GM12878 (cell line): Measurements from ENCODE around the gene NDOR1. TPM values are rescaled to one million over a fixed set of nuclear protein-coding genes. Genes with fewer than 3 reads are reported as not detected.

ENCODE experiments used
- BHLHE40 ChIP-seq, 2 experiments: fragments of 450-650 bp in 1 of 2; IDR thresholded peaks; 2 replicates each; pipeline ENCODE4 v1.6.1; 2011 to 2017; ENCODE audit warnings: low read depth in 2 of 2, borderline replicate concordance in 1 of 2, improper control_type of control experiment in 1 of 2, low read length in 1 of 2, mild to moderate bottlenecking in 1 of 2
- CBX3 ChIP-seq: fragments of 200-600 bp; sonication (generic); IDR thresholded peaks from 2 replicates; pipeline ENCODE4 v1.6.1; 2016; ENCODE audit warnings: low read depth, borderline replicate concordance
- ESRRA ChIP-seq: IDR thresholded peaks from 2 replicates; pipeline ENCODE4 v1.6.1; 2012; ENCODE audit warnings: mild to moderate bottlenecking, low read length, improper control_type of control experiment
- IRF4 ChIP-seq: IDR thresholded peaks from 2 replicates; pipeline ENCODE4 v1.6.1; 2011; ENCODE audit warnings: low read depth, low read length
- LARP7 ChIP-seq: fragments of 450-650 bp; IDR thresholded peaks from 2 replicates; pipeline ENCODE4 v1.6.1; 2017; ENCODE audit warnings: mild to moderate bottlenecking
- NR2F1 ChIP-seq: fragments of 450-650 bp; conservative IDR thresholded peaks from 2 replicates; pipeline ENCODE4 v1.6.1; 2017; ENCODE audit warnings: mild to moderate bottlenecking
- POU2F2 ChIP-seq: IDR thresholded peaks from 3 replicates; pipeline ENCODE4 v1.6.1; 2011; ENCODE audit warnings: low read depth, mild to moderate bottlenecking, low read length, borderline replicate concordance
- RUNX3 ChIP-seq: IDR thresholded peaks from 2 replicates; pipeline ENCODE4 v1.6.1; 2012; ENCODE audit warnings: low read length, inconsistent platforms
- TARDBP ChIP-seq: IDR thresholded peaks from 2 replicates; pipeline ENCODE4 v1.6.1; 2016; ENCODE audit warnings: borderline replicate concordance
- TBL1XR1 ChIP-seq: IDR thresholded peaks from 2 replicates; pipeline ENCODE4 v1.6.1; 2012; ENCODE audit warnings: low read depth, low read length, improper control_type of control experiment
- TCF3 ChIP-seq: IDR thresholded peaks from 2 replicates; pipeline ENCODE4 v1.6.1; 2012; ENCODE audit warnings: low read depth, mild to moderate bottlenecking, low read length, borderline replicate concordance; ENCODE audit not compliant: insufficient read depth
- ZNF207 ChIP-seq: fragments of 450-650 bp; IDR thresholded peaks from 2 replicates; pipeline ENCODE4 v1.6.1; 2014; ENCODE audit warnings: antibody characterized with exemption, mild to moderate bottlenecking, borderline replicate concordance
- ZNF622 ChIP-seq: fragments of 450-650 bp; IDR thresholded peaks from 2 replicates; pipeline ENCODE4 v1.6.1; 2017; ENCODE audit warnings: mild to moderate bottlenecking, inconsistent platforms
- ZZZ3 ChIP-seq: IDR thresholded peaks from 2 replicates; pipeline ENCODE4 v1.6.1; 2011; ENCODE audit warnings: low read depth; ENCODE audit not compliant: control insufficient read depth, insufficient read length
- polyA plus RNA-seq, 11 experiments: library from polyadenylated mRNA; depleted of rRNA in 4 of 11; unstranded in 6 of 11; stranded (reverse) in 5 of 11; fragments of >200 nt; fragmentation: Nextera tagmentation in 4 of 11; fragmentation: Illumina TruSeq in 1 of 11; extraction: Ambion mirVana in 4 of 11; extraction: Trizol in 1 of 11; gene quantifications; 1 replicate in 1 of 11; 2 replicates in 10 of 11; pipeline versions ENCODE4 v1.2.1 to v1.2.3, GENCODE V29; 2011 to 2016; ENCODE audit warnings: inconsistent platforms in 2 of 11, missing spikeins in 2 of 11, low read depth in 1 of 11
- total RNA-seq, 4 experiments: library from RNA; depleted of rRNA in 3 of 4; stranded (reverse); fragments of >200 nt in 3 of 4; fragmentation: Illumina TruSeq in 1 of 4; extraction: Trizol in 1 of 4; gene quantifications; 2 replicates each; pipeline versions ENCODE4 v1.2.1 to v1.2.3, GENCODE V29; 2013 to 2021
- TF ChIP-seq, protein P1 (sequence below): fragments of 450-650 bp; IDR thresholded peaks from 2 replicates; pipeline ENCODE4 v1.6.1; 2017; ENCODE audit warnings: mild to moderate bottlenecking, low read depth, inconsistent platforms; ENCODE audit not compliant: poor library complexity, severe bottlenecking
- TF ChIP-seq, protein P2 (sequence below), 3 experiments: IDR thresholded peaks in 2 of 3; conservative IDR thresholded peaks in 1 of 3; 2 replicates each; pipeline ENCODE4 v1.5.1; 2011; ENCODE audit warnings: low read depth in 3 of 3, low read length in 3 of 3, mild to moderate bottlenecking in 3 of 3, control low read depth in 2 of 3, moderate library complexity in 2 of 3, inconsistent platforms in 1 of 3, mixed read lengths in 1 of 3; ENCODE audit not compliant: control insufficient read depth in 2 of 3, insufficient read depth in 1 of 3; ENCODE audit errors: extremely low read depth in 1 of 3
- TF ChIP-seq, protein P3 (sequence below): fragments of 450-650 bp; formaldehyde crosslinking; IDR thresholded peaks from 2 replicates; pipeline ENCODE4 v1.5.0; 2022; ENCODE audit warnings: mild to moderate bottlenecking, missing genetic modification characterization
- TF ChIP-seq, protein P4 (sequence below): fragments of 450-650 bp; formaldehyde crosslinking; IDR thresholded peaks from 2 replicates; pipeline ENCODE4 v1.4.0; 2020; ENCODE audit warnings: mild to moderate bottlenecking, moderate library complexity

Gene NDOR1
- total and polyA plus RNA-seq, 10 of the 15 experiments (the other 5 are each of a cell fraction or from before 2014, with no cell fraction given), result 0.04 to 32.9 (median 11.1) TPM

DNA sequence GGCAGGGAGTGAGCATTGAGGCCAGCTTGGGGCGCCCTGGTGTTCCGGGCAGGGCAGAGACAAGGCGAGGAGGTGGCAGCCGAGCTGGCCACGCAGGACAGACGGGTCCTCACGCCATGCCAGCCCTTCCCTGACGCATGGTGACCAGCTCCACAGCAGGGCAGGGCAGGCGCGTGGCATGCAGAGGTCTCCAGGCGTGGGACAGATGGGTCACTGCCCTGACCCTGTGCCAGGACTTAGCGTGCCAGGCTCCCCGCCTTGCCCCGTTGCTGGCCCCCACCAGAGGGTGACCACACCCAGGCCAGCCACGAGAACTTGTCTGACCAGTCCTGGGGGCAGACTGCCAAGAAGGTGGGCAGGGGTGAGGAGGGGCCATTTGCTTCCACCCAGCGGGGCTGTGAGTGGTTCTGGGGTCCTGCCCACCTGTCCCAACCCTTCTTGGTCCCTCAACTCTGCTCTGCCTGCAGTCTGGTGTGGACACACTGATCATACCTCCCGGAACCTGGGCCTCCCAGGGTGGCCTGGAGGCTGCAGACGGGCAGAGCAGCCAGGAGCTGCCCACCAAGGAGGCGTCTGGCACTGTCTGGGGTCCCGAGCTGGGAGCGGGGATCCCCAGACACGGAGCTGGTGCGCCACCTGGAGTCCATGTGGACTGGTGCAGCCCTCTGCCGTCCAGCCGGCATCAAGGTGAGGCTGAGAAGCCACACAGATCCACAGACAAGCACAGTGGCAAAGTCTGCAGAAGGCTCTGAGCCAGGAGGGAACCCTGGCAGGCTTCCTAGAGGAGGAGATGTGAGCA, 21.8 kb downstream of the NDOR1 start, which contains the start of gene RNF224 (continued):
- TF ChIP-seq, protein P1, sequence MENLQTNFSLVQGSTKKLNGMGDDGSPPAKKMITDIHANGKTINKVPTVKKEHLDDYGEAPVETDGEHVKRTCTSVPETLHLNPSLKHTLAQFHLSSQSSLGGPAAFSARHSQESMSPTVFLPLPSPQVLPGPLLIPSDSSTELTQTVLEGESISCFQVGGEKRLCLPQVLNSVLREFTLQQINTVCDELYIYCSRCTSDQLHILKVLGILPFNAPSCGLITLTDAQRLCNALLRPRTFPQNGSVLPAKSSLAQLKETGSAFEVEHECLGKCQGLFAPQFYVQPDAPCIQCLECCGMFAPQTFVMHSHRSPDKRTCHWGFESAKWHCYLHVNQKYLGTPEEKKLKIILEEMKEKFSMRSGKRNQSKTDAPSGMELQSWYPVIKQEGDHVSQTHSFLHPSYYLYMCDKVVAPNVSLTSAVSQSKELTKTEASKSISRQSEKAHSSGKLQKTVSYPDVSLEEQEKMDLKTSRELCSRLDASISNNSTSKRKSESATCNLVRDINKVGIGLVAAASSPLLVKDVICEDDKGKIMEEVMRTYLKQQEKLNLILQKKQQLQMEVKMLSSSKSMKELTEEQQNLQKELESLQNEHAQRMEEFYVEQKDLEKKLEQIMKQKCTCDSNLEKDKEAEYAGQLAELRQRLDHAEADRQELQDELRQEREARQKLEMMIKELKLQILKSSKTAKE, result peak; percentile 28
- TF ChIP-seq TARDBP (0 out of 2 replicates have a peak, but pooled peaks have one; percentile 41), TBL1XR1 (no peak), TCF3 (0 out of 2 replicates have a peak, but pooled peaks have one; percentile 46), ZNF207 (0 out of 2 replicates have a peak, but pooled peaks have one; percentile 30), POU2F2 (no peak), RUNX3 (no peak), BHLHE40 (IDR thresholded peaks at IDR 0.05; ENCODE audit: borderline replicate concordance in 1 of 2, low read depth in 2 of 2, low read length in 1 of 2) (peak in 1 of 2 experiments; percentile 34; a peak in 1 of 4 replicates), CBX3 (no peak), IRF4 (peak; percentile 52; the same call in 1 of the 2 replicates), ZNF622 (no peak), ESRRA (no peak), LARP7 (peak; percentile 67), NR2F1 (0 out of 2 replicates have a peak, but pooled peaks have one; percentile 28), ZZZ3 (no peak)
- TF ChIP-seq, protein P2, sequence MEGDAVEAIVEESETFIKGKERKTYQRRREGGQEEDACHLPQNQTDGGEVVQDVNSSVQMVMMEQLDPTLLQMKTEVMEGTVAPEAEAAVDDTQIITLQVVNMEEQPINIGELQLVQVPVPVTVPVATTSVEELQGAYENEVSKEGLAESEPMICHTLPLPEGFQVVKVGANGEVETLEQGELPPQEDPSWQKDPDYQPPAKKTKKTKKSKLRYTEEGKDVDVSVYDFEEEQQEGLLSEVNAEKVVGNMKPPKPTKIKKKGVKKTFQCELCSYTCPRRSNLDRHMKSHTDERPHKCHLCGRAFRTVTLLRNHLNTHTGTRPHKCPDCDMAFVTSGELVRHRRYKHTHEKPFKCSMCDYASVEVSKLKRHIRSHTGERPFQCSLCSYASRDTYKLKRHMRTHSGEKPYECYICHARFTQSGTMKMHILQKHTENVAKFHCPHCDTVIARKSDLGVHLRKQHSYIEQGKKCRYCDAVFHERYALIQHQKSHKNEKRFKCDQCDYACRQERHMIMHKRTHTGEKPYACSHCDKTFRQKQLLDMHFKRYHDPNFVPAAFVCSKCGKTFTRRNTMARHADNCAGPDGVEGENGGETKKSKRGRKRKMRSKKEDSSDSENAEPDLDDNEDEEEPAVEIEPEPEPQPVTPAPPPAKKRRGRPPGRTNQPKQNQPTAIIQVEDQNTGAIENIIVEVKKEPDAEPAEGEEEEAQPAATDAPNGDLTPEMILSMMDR (IDR thresholded peaks at IDR 0.05 in 2 of 3, conservative IDR thresholded peaks at IDR 0.05 in 1 of 3; ENCODE audit: control insufficient read depth in 2 of 3, extremely low read depth in 1 of 3, insufficient read depth in 1 of 3, low read depth in 3 of 3, low read length in 3 of 3), result peak; percentile 91 to 98 (median 92); a peak in 5 of 6 replicates
- TF ChIP-seq, protein P3, sequence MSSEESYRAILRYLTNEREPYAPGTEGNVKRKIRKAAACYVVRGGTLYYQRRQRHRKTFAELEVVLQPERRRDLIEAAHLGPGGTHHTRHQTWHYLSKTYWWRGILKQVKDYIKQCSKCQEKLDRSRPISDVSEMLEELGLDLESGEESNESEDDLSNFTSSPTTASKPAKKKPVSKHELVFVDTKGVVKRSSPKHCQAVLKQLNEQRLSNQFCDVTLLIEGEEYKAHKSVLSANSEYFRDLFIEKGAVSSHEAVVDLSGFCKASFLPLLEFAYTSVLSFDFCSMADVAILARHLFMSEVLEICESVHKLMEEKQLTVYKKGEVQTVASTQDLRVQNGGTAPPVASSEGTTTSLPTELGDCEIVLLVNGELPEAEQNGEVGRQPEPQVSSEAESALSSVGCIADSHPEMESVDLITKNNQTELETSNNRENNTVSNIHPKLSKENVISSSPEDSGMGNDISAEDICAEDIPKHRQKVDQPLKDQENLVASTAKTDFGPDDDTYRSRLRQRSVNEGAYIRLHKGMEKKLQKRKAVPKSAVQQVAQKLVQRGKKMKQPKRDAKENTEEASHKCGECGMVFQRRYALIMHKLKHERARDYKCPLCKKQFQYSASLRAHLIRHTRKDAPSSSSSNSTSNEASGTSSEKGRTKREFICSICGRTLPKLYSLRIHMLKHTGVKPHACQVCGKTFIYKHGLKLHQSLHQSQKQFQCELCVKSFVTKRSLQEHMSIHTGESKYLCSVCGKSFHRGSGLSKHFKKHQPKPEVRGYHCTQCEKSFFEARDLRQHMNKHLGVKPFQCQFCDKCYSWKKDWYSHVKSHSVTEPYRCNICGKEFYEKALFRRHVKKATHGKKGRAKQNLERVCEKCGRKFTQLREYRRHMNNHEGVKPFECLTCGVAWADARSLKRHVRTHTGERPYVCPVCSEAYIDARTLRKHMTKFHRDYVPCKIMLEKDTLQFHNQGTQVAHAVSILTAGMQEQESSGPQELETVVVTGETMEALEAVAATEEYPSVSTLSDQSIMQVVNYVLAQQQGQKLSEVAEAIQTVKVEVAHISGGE (CRISPR knock-in tag), result no peak
- TF ChIP-seq, protein P4, sequence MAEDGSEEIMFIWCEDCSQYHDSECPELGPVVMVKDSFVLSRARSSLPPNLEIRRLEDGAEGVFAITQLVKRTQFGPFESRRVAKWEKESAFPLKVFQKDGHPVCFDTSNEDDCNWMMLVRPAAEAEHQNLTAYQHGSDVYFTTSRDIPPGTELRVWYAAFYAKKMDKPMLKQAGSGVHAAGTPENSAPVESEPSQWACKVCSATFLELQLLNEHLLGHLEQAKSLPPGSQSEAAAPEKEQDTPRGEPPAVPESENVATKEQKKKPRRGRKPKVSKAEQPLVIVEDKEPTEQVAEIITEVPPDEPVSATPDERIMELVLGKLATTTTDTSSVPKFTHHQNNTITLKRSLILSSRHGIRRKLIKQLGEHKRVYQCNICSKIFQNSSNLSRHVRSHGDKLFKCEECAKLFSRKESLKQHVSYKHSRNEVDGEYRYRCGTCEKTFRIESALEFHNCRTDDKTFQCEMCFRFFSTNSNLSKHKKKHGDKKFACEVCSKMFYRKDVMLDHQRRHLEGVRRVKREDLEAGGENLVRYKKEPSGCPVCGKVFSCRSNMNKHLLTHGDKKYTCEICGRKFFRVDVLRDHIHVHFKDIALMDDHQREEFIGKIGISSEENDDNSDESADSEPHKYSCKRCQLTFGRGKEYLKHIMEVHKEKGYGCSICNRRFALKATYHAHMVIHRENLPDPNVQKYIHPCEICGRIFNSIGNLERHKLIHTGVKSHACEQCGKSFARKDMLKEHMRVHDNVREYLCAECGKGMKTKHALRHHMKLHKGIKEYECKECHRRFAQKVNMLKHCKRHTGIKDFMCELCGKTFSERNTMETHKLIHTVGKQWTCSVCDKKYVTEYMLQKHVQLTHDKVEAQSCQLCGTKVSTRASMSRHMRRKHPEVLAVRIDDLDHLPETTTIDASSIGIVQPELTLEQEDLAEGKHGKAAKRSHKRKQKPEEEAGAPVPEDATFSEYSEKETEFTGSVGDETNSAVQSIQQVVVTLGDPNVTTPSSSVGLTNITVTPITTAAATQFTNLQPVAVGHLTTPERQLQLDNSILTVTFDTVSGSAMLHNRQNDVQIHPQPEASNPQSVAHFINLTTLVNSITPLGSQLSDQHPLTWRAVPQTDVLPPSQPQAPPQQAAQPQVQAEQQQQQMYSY (CRISPR knock-in tag), result no peak
